Heart left ventricle (tissue), 16 donors: ENCODE results near the gene SIAE. TPM values are rescaled to one million over a fixed set of nuclear protein-coding genes. Genes with fewer than 3 reads are reported as not detected.
"Not testable (repeated sequence)": the region's sequence is repeated elsewhere in the genome, so short reads cannot be mapped to it uniquely, and the experiment has no call there.

Experiments
- ATAC-seq, 4 donors: fragments of 200-7000 bp; cut with Tn5 transposase; one replicate each; pipeline ENCODE4 v1.9.1; 2020 to 2022; ENCODE audit warnings: moderate library complexity in 4 of 4, mild to moderate bottlenecking in 3 of 4, moderate number of reproducible peaks in 1 of 4
- DNase-seq, 5 donors: peaks; one replicate each; pipeline ENCODE4 v3.0.0-alpha.2; 2020
- H3K27ac ChIP-seq, 12 donors: fragments of 200-600 bp; sonication (generic) in 4 of 12; one replicate each; pipeline versions ENCODE4 v1.5.0 to v1.8.0; 2016 to 2022; ENCODE audit warnings: mild to moderate bottlenecking in 2 of 12
- H3K27me3 ChIP-seq, 9 donors: fragments of 200-600 bp; sonication (generic) in 2 of 9; one replicate each; pipeline versions ENCODE4 v1.5.1 to v1.8.0; 2016 to 2022; ENCODE audit warnings: mild to moderate bottlenecking in 3 of 9
- H3K36me3 ChIP-seq, 9 donors: fragments of 200-600 bp; sonication (generic) in 2 of 9; one replicate each; pipeline versions ENCODE4 v1.5.0 to v1.8.0; 2018 to 2022; ENCODE audit warnings: mild to moderate bottlenecking in 2 of 9
- H3K4me1 ChIP-seq, 12 donors: fragments of 200-600 bp; sonication (generic) in 4 of 12; one replicate each; pipeline versions ENCODE4 v1.5.0 to v1.8.0; 2016 to 2022; ENCODE audit warnings: mild to moderate bottlenecking in 3 of 12
- H3K4me3 ChIP-seq, 12 donors: fragments of 200-600 bp; sonication (generic) in 4 of 12; one replicate each; pipeline versions ENCODE4 v1.5.0 to v1.8.0; 2017 to 2022; ENCODE audit warnings: mild to moderate bottlenecking in 9 of 12, moderate library complexity in 4 of 12
- H3K9me3 ChIP-seq, 12 donors: fragments of 200-600 bp; sonication (generic) in 4 of 12; one replicate each; pipeline versions ENCODE4 v1.5.0 to v1.8.0; 2016 to 2022; ENCODE audit warnings: mild to moderate bottlenecking in 1 of 12
- POLR2A ChIP-seq, 2 donors: fragments of 450-650 bp; IDR thresholded peaks; one replicate each; pipeline ENCODE4 v1.6.1; 2017; ENCODE audit warnings: antibody characterized with exemption in 2 of 2, mild to moderate bottlenecking in 2 of 2, moderate library complexity in 2 of 2
- WGBS, 4 donors: extraction: QIAGEN DNeasy Blood & Tissue Kit in 2 of 4; methylation state at CpG; one replicate each; pipeline versions ENCODE4 v1.1.5 to v1.1.7; 2013 to 2018; 5-methylcytosine and 5-hydroxymethylcytosine counted together
- intact Hi-C, 10 donors: fragments of 100-400 bp; cut with DNase I; formaldehyde crosslinking; loops; one replicate each; pipeline versions ENCODE4 v1.11.1 to v1.14.2; 2022
- polyA plus RNA-seq, 2 donors: library from polyadenylated mRNA; stranded (reverse); fragments of 200-250 nt; gene quantifications; one replicate each; pipeline ENCODE4 v1.2.3, GENCODE V29; 2013
- total RNA-seq, 9 donors: library from RNA; depleted of rRNA in 2 of 9; stranded (reverse); fragments of >200 nt in 2 of 9; fragmentation: NEBNext Ultra II Directional in 3 of 9; extraction: Animal tissue kit (Norgen Biotek cat#: 25700) in 3 of 9; gene quantifications; one replicate each; pipeline versions ENCODE4 v1.1.0 to v1.2.4, GENCODE V29; 2016 to 2023
- TF ChIP-seq, protein P1 (sequence below), 12 donors: fragments of 200-600 bp; sonication (generic) in 4 of 12; IDR thresholded peaks; one replicate each; pipeline versions ENCODE4 v1.5.0 to v1.8.0; 2018 to 2022; ENCODE audit warnings: antibody characterized with exemption in 12 of 12, mild to moderate bottlenecking in 5 of 12
- donor health status: ischemic (EF 13 %, LVEDD 7.1; RV severe dilation, severe dysfunction).
- donor health status: healthy with polysubstance abuse.
- donor health status: DM: no; HTN: yes; CAD: no.
- donor health status: DM: no; HTN: no; CAD: no.
- donor health status: ischemic (EF 25% LVEDD 6.9; RV normal size, moderate dysfunction).
- donor health status: ischemic (EF 25% LVEDD 5.7; RV mildly dilated, moderate dysfunction).
- donor health status: healthy.
- donor health status: DM: yes; HTN: yes; CAD: no.
- donor health status: ischemic (EF 35%, LVEDD 5.7; RV mildly dilated, moderate dysfunction).
- donor health status: nonischemic (EF 11% LVEDD 7.7; RV severe dilation, severe dysfunction).
- donor health status: DM: yes; HTN: yes; CAD: no.
- donor health status: PGD.
- donor health status: ischemic (EF 29% LVEDD 5.4; RV normal size, mild dysfunction).
- donor health status: nonischemic (EF 23%, LVEDD 6.1; RV moderate dilation, normal function).

The SIAE gene
- total and polyA plus RNA-seq, 11 donors: 24.2 to 87.8 (median 56.7) TPM

GRCh38 chr11:124611064-124611463 lies 62.5 kb downstream of the SIAE start, which contains the start of gene PANX3:
TSS of gene PANX3 (plus strand) at chr11:124611428. CDS start at chr11:124611557, 129 bp downstream.
- 57 to 64% (median 62%) methylated on average over 4 to 5 of the region's 5 CpGs for WGBS, 4 donors
- no peak within 1 kb of the TSS for H3K27ac ChIP-seq
- intact Hi-C loops: no loop called here
- ATAC-seq (peak in 1 of 4 donors; percentile 50), DNase-seq (no peak)
- H3K4me3 ChIP-seq: no peak within 1 kb of the TSS
- no peaks in the 10 kb centered on the region for H3K9me3 ChIP-seq
- peaks cover 0 to 25% (median 0%) of the 10 kb centered on the region in 9 donors for H3K27me3 ChIP-seq
- H3K36me3 ChIP-seq: no peaks in the 10 kb centered on the region
- TF ChIP-seq, protein P1, sequence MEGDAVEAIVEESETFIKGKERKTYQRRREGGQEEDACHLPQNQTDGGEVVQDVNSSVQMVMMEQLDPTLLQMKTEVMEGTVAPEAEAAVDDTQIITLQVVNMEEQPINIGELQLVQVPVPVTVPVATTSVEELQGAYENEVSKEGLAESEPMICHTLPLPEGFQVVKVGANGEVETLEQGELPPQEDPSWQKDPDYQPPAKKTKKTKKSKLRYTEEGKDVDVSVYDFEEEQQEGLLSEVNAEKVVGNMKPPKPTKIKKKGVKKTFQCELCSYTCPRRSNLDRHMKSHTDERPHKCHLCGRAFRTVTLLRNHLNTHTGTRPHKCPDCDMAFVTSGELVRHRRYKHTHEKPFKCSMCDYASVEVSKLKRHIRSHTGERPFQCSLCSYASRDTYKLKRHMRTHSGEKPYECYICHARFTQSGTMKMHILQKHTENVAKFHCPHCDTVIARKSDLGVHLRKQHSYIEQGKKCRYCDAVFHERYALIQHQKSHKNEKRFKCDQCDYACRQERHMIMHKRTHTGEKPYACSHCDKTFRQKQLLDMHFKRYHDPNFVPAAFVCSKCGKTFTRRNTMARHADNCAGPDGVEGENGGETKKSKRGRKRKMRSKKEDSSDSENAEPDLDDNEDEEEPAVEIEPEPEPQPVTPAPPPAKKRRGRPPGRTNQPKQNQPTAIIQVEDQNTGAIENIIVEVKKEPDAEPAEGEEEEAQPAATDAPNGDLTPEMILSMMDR (IDR thresholded peaks at IDR 0.05): no peak
- no peak for TF ChIP-seq POLR2A (IDR thresholded peaks at IDR 0.05)
- no peaks in the 10 kb centered on the region for H3K4me1 ChIP-seq

DNA sequence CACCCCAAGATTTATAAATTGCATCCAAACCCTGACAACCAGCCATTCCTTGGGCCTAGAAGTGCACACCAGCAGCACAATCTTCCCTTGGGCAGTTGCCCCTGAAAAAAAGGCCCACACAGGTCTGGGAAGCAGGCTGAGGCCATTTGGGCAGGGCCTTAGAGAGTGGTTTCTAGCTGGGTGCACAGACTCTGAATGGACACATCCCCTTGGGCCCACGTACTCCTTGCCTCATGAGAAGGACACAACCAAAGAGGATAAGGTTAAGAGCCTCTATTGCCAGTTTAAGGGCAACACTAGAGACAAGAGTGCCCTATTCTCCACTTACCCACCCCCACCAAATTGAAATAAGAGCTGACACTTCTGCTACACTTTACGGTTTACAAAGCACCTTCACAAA lies 63.2 kb downstream of the SIAE start:
- DNase-seq: no peak
- H3K27me3 ChIP-seq: peaks cover 0 to 17% (median 0%) of the 10 kb centered on the region in 9 donors
- H3K4me3 ChIP-seq: no peak overlapping the region
- no peak overlapping the region for H3K27ac ChIP-seq
- intact Hi-C loops: no loop called here
- ATAC-seq: no peak
- 70 to 87% (median 85%) methylated on average over 2 of the region's 2 CpGs for WGBS, 4 donors
- H3K36me3 ChIP-seq: no peaks in the 10 kb centered on the region
- H3K9me3 ChIP-seq: no peaks in the 10 kb centered on the region
- no peaks in the 10 kb centered on the region for H3K4me1 ChIP-seq
- TF ChIP-seq, protein P1 (IDR thresholded peaks at IDR 0.05): no peak
- TF ChIP-seq POLR2A (IDR thresholded peaks at IDR 0.05): no peak

- H3K27me3 ChIP-seq: no peaks in the 10 kb centered on the region
- H3K36me3 ChIP-seq: no peaks in the 10 kb centered on the region
- no peaks in the 10 kb centered on the region for H3K9me3 ChIP-seq
- no peaks in the 10 kb centered on the region for H3K4me1 ChIP-seq
- DNase-seq: no peak
- intact Hi-C loops: no loop called here
- H3K4me3 ChIP-seq: no peak overlapping the region
- no peak overlapping the region for H3K27ac ChIP-seq
- no peak for ATAC-seq
- TF ChIP-seq, protein P1 (IDR thresholded peaks at IDR 0.05): no peak
- TF ChIP-seq POLR2A (IDR thresholded peaks at IDR 0.05): no peak
Measured at GRCh38 chr11:124608147-124608546, 65.4 kb downstream of the SIAE start.

DNA sequence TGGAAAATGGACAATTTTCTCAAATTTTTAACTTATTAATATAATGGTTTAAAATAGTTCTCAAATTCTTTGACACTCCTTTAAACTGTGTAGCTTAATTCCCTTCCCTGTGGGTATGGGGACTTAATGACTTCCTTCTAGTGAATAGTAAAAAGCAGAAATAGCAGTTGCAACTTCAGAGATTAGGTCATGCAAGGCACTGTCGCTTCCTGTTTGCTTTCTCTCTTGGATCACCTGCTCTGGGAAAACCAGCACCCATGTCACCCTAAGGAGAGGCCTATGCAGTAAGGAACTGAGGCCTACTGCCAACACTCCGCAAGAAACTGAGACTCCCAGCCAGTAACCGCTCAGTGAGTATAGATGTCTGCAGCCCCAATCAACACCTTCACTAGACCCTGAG lies 67.8 kb downstream of the SIAE start:
- intact Hi-C loops: no loop called here
- H3K27ac ChIP-seq: no peak overlapping the region
- no peak overlapping the region for H3K4me3 ChIP-seq
- ATAC-seq (peak in 2 of 4 donors; percentile 36 to 39), DNase-seq (no peak)
- 65 to 78% (median 67%) methylated on average over 3 of the region's 3 CpGs for WGBS, 4 donors
- TF ChIP-seq, protein P1 (IDR thresholded peaks at IDR 0.05): no peak
- no peak for TF ChIP-seq POLR2A (IDR thresholded peaks at IDR 0.05)
- no peaks in the 10 kb centered on the region for H3K4me1 ChIP-seq
- no peaks in the 10 kb centered on the region for H3K36me3 ChIP-seq
- no peaks in the 10 kb centered on the region for H3K9me3 ChIP-seq
- no peaks in the 10 kb centered on the region for H3K27me3 ChIP-seq

DNA sequence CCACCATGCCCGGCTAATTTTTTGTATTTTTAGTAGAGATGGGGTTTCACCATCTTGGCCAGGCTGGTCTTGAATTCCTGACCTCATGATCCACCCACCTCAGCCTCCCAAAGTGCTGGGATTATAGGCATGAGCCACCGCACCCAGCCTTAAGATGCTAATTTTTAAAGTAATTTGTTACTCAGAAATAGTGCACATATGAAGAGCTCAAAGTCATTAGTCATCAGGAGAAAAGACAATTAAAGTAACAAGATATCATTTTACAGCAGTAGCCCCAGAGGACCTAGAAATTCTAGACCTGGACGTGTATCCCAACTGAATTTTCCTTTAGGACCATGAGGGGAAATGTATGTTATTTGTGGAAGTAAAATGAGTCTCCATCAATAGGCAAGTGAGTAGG lies 70.8 kb downstream of the SIAE start:
- H3K27me3 ChIP-seq, H3K4me3 ChIP-seq, intact Hi-C loops, H3K9me3 ChIP-seq, DNase-seq, H3K36me3 ChIP-seq, H3K27ac ChIP-seq, ATAC-seq, H3K4me1 ChIP-seq: not testable (repeated sequence)
- 73 to 81% (median 76%) methylated on average over 3 of the region's 3 CpGs for WGBS, 4 donors
